ENCODE measurements around the gene SIGLEC7.
A peak's percentile ranks its signal among the peaks of the same experiment; 100 is the strongest.
"Not testable (repeated sequence)": the region's sequence is repeated elsewhere in the genome, so short reads cannot be mapped to it uniquely, and the experiment has no call there.

Gene SIGLEC7

GRCh38 chr19:51136851-51137551 is 5.1 kb upstream of the SIGLEC7 start:
- Histone ChIP-seq H3K4me3 (ENCODE audit: low read length in 2 of 2) (no peak overlapping the region), H3K9me3 (ENCODE audit: control insufficient read depth in 2 of 2, low read length in 2 of 2) (no peaks in the 10 kb centered on the region), H3K27me3 (ENCODE audit: control insufficient read depth in 2 of 2, insufficient read depth in 2 of 2, low read length in 2 of 2) (no peaks in the 10 kb centered on the region), H3K27ac (ENCODE audit: low read depth in 2 of 2, low read length in 2 of 2) (peak overlapping the region; percentile 45 to 62), H3K9ac (ENCODE audit: low read depth in 1 of 2, low read length in 2 of 2) (no peak overlapping the region), H3K4me1 (ENCODE audit: control insufficient read depth in 2 of 2, insufficient read depth in 2 of 2, low read length in 2 of 2) (peaks cover 3% of the 10 kb centered on the region in 2 donors), H3K36me3 (ENCODE audit: control insufficient read depth in 2 of 2, insufficient read depth in 2 of 2, low read length in 2 of 2) (no peaks in the 10 kb centered on the region)

- Histone ChIP-seq H3K9ac (ENCODE audit: low read depth in 1 of 2, low read length in 2 of 2) (no peak overlapping the region), H3K36me3 (ENCODE audit: control insufficient read depth in 2 of 2, insufficient read depth in 2 of 2, low read length in 2 of 2) (no peaks in the 10 kb centered on the region), H3K9me3 (ENCODE audit: control insufficient read depth in 2 of 2, low read length in 2 of 2) (no peaks in the 10 kb centered on the region), H3K4me1 (ENCODE audit: control insufficient read depth in 2 of 2, insufficient read depth in 2 of 2, low read length in 2 of 2) (peaks cover 2 to 3% of the 10 kb centered on the region in 2 donors), H3K27ac (ENCODE audit: low read depth in 2 of 2, low read length in 2 of 2) (peak overlapping the region; percentile 45 to 62), H3K27me3 (ENCODE audit: control insufficient read depth in 2 of 2, insufficient read depth in 2 of 2, low read length in 2 of 2) (no peaks in the 10 kb centered on the region), H3K4me3 (ENCODE audit: low read length in 2 of 2) (no peak overlapping the region)
Measured at GRCh38 chr19:51137792-51138425, 4.2 kb upstream of the SIGLEC7 start.

GRCh38 chr19:51138549-51138979 is 3.5 kb upstream of the SIGLEC7 start:
- Histone ChIP-seq H3K27me3 (ENCODE audit: control insufficient read depth in 2 of 2, insufficient read depth in 2 of 2, low read length in 2 of 2) (no peaks in the 10 kb centered on the region), H3K27ac (ENCODE audit: low read depth in 2 of 2, low read length in 2 of 2) (peak overlapping the region; percentile 11 to 62), H3K9me3 (ENCODE audit: control insufficient read depth in 2 of 2, low read length in 2 of 2) (no peaks in the 10 kb centered on the region), H3K4me3 (ENCODE audit: low read length in 2 of 2) (no peak overlapping the region), H3K9ac (ENCODE audit: low read depth in 1 of 2, low read length in 2 of 2) (no peak overlapping the region), H3K36me3 (ENCODE audit: control insufficient read depth in 2 of 2, insufficient read depth in 2 of 2, low read length in 2 of 2) (no peaks in the 10 kb centered on the region), H3K4me1 (ENCODE audit: control insufficient read depth in 2 of 2, insufficient read depth in 2 of 2, low read length in 2 of 2) (peaks cover 2 to 3% of the 10 kb centered on the region in 2 donors)

- H3K27ac ChIP-seq (ENCODE audit: low read depth in 2 of 2, low read length in 2 of 2): peak overlapping the region in 1 of 2 donors; percentile 62
- H3K4me3 ChIP-seq (ENCODE audit: low read length in 2 of 2): no peak overlapping the region
Measured at GRCh38 chr19:51139299-51140014, 2.6 kb upstream of the SIGLEC7 start.

GRCh38 chr19:51140441-51140840 is 1.7 kb upstream of the SIGLEC7 start:
- Histone ChIP-seq H3K9me3 (ENCODE audit: control insufficient read depth in 2 of 2, low read length in 2 of 2) (no peaks in the 10 kb centered on the region), H3K4me1 (ENCODE audit: control insufficient read depth in 2 of 2, insufficient read depth in 2 of 2, low read length in 2 of 2) (peaks cover 2 to 3% of the 10 kb centered on the region in 2 donors), H3K27ac (ENCODE audit: low read depth in 2 of 2, low read length in 2 of 2) (no peak overlapping the region), H3K36me3 (ENCODE audit: control insufficient read depth in 2 of 2, insufficient read depth in 2 of 2, low read length in 2 of 2) (no peaks in the 10 kb centered on the region), H3K9ac (ENCODE audit: low read depth in 1 of 2, low read length in 2 of 2) (no peak overlapping the region), H3K27me3 (ENCODE audit: control insufficient read depth in 2 of 2, insufficient read depth in 2 of 2, low read length in 2 of 2) (no peaks in the 10 kb centered on the region), H3K4me3 (ENCODE audit: low read length in 2 of 2) (no peak overlapping the region)

More at GRCh38 chr19:51139299-51140014, 2.6 kb upstream of the SIGLEC7 start:
- Histone ChIP-seq H3K4me1 (ENCODE audit: control insufficient read depth in 2 of 2, insufficient read depth in 2 of 2, low read length in 2 of 2) (peaks cover 2 to 3% of the 10 kb centered on the region in 2 donors), H3K27me3 (ENCODE audit: control insufficient read depth in 2 of 2, insufficient read depth in 2 of 2, low read length in 2 of 2) (no peaks in the 10 kb centered on the region), H3K36me3 (ENCODE audit: control insufficient read depth in 2 of 2, insufficient read depth in 2 of 2, low read length in 2 of 2) (no peaks in the 10 kb centered on the region), H3K9me3 (ENCODE audit: control insufficient read depth in 2 of 2, low read length in 2 of 2) (no peaks in the 10 kb centered on the region), H3K9ac (ENCODE audit: low read depth in 1 of 2, low read length in 2 of 2) (no peak overlapping the region)

- H3K9ac ChIP-seq (ENCODE audit: low read depth in 1 of 2, low read length in 2 of 2): no peak overlapping the region
- H3K4me1 ChIP-seq (ENCODE audit: control insufficient read depth in 2 of 2, insufficient read depth in 2 of 2, low read length in 2 of 2): peaks cover 2 to 3% of the 10 kb centered on the region in 2 donors
- H3K27ac ChIP-seq (ENCODE audit: low read depth in 2 of 2, low read length in 2 of 2): no peak overlapping the region
- no peak overlapping the region for H3K4me3 ChIP-seq (ENCODE audit: low read length in 2 of 2)
- H3K9me3 ChIP-seq (ENCODE audit: control insufficient read depth in 2 of 2, low read length in 2 of 2): no peaks in the 10 kb centered on the region
- no peaks in the 10 kb centered on the region for H3K36me3 ChIP-seq (ENCODE audit: control insufficient read depth in 2 of 2, insufficient read depth in 2 of 2, low read length in 2 of 2)
- H3K27me3 ChIP-seq (ENCODE audit: control insufficient read depth in 2 of 2, insufficient read depth in 2 of 2, low read length in 2 of 2): no peaks in the 10 kb centered on the region
Measured at GRCh38 chr19:51141181-51141580, 920 bp upstream of the SIGLEC7 start.

GRCh38 chr19:51142809-51143475 is 841 bp downstream of the SIGLEC7 start:
- not testable (repeated sequence) for H3K27me3 ChIP-seq (ENCODE audit: control insufficient read depth in 2 of 2, insufficient read depth in 2 of 2, low read length in 2 of 2); H3K4me3 ChIP-seq (ENCODE audit: low read length in 2 of 2); H3K36me3 ChIP-seq (ENCODE audit: control insufficient read depth in 2 of 2, insufficient read depth in 2 of 2, low read length in 2 of 2); H3K9ac ChIP-seq (ENCODE audit: low read depth in 1 of 2, low read length in 2 of 2); H3K27ac ChIP-seq (ENCODE audit: low read depth in 2 of 2, low read length in 2 of 2); H3K4me1 ChIP-seq (ENCODE audit: control insufficient read depth in 2 of 2, insufficient read depth in 2 of 2, low read length in 2 of 2); H3K9me3 ChIP-seq (ENCODE audit: control insufficient read depth in 2 of 2, low read length in 2 of 2)

- Histone ChIP-seq H3K27ac (ENCODE audit: low read depth in 2 of 2, low read length in 2 of 2) (no peak overlapping the region), H3K4me3 (ENCODE audit: low read length in 2 of 2) (no peak overlapping the region), H3K4me1 (ENCODE audit: control insufficient read depth in 2 of 2, insufficient read depth in 2 of 2, low read length in 2 of 2) (peaks cover 0 to 2% of the 10 kb centered on the region in 2 donors), H3K36me3 (ENCODE audit: control insufficient read depth in 2 of 2, insufficient read depth in 2 of 2, low read length in 2 of 2) (no peaks in the 10 kb centered on the region), H3K27me3 (ENCODE audit: control insufficient read depth in 2 of 2, insufficient read depth in 2 of 2, low read length in 2 of 2) (no peaks in the 10 kb centered on the region), H3K9ac (ENCODE audit: low read depth in 1 of 2, low read length in 2 of 2) (no peak overlapping the region), H3K9me3 (ENCODE audit: control insufficient read depth in 2 of 2, low read length in 2 of 2) (no peaks in the 10 kb centered on the region)
Measured at GRCh38 chr19:51143486-51143885, 1.4 kb downstream of the SIGLEC7 start.

GRCh38 chr19:51144482-51145045 is 2.5 kb downstream of the SIGLEC7 start:
- Histone ChIP-seq H3K27ac (ENCODE audit: low read depth in 2 of 2, low read length in 2 of 2) (no peak overlapping the region), H3K4me1 (ENCODE audit: control insufficient read depth in 2 of 2, insufficient read depth in 2 of 2, low read length in 2 of 2) (peaks cover 0 to 2% of the 10 kb centered on the region in 2 donors), H3K9ac (ENCODE audit: low read depth in 1 of 2, low read length in 2 of 2) (no peak overlapping the region), H3K36me3 (ENCODE audit: control insufficient read depth in 2 of 2, insufficient read depth in 2 of 2, low read length in 2 of 2) (no peaks in the 10 kb centered on the region), H3K27me3 (ENCODE audit: control insufficient read depth in 2 of 2, insufficient read depth in 2 of 2, low read length in 2 of 2) (no peaks in the 10 kb centered on the region), H3K4me3 (ENCODE audit: low read length in 2 of 2) (no peak overlapping the region), H3K9me3 (ENCODE audit: control insufficient read depth in 2 of 2, low read length in 2 of 2) (no peaks in the 10 kb centered on the region)

Measured in mucosa of rectum (tissue), 2 donors.